Left lobe of liver (tissue), 2 donors: ENCODE data around the gene PBRM1. TPM values are rescaled to one million over a fixed set of nuclear protein-coding genes. Genes with fewer than 3 reads are reported as not detected.
A peak's percentile ranks its signal among the peaks of the same experiment; 100 is the strongest.
"Not testable (repeated sequence)": the region's sequence is repeated elsewhere in the genome, so short reads cannot be mapped to it uniquely, and the experiment has no call there.

Experiments
- ATAC-seq: fragments of 200-7000 bp; cut with Tn5 transposase; one replicate; pipeline ENCODE4 v1.9.1; 2020; ENCODE audit warnings: mild to moderate bottlenecking, moderate library complexity
- DNase-seq: peaks from one replicate; pipeline ENCODE4 v3.0.0-alpha.2; 2020; ENCODE audit warnings: low spot score
- total RNA-seq: library from RNA; stranded (reverse); gene quantifications from one replicate; pipeline ENCODE4 v1.2.1, GENCODE V29; 2021
- donor health status: DM: no; HTN: no; CAD: no; lungs with moderate emphysema.
- donor health status: DM: no; HTN: yes; CAD: no.

Gene PBRM1
- total RNA-seq, 1 donor from 2014 or later: 15.3 TPM

- DNase-seq (no peak), ATAC-seq (peak; percentile 34)
Measured at GRCh38 chr3:52537165-52537620, 148.5 kb downstream of the PBRM1 start.

- ATAC-seq (peak; percentile 88), DNase-seq (peak; percentile 99)
Measured at GRCh38 chr3:52536369-52537164, 149.1 kb downstream of the PBRM1 start, which contains the start of gene UQCC5. Gene UQCC5 (plus strand): TSS chr3:52536605. CDS start chr3:52536756, 151 bp downstream.

- ATAC-seq: no peak
Measured at GRCh38 chr3:52536112-52536368, 149.7 kb downstream of the PBRM1 start.

DNA sequence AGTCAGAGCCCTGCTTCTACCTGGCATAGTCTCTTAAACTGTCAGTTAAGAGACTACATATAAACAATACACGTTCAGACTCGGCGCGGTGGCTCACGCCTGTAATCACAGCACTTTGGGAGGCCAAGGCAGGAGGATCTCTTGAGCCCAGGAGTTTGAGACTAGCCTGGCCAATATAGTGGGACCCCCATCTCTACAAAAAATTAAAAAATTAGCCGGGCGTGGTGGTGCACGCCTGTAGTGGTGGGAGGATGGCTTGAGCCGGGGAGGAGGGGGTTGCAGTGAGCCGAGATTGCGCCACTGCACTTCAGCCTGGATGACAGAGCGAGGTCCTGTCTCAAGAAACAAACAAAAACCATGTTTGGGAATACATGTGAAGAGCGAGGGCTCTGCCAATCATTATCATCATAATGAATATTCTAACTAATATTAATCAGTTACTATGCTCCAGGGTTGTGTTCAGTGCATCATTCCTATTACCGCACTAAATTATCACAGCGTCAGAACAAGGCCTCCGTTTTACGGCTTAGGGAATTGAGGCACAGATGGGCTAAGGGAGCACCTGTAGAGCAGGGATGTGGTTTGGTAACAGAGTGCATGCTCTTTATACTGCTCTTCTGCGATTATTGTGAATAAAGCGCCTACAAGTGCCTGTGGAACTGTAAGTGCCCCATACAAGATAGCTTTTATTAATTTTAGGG lies 150.2 kb downstream of the PBRM1 start:
- ATAC-seq: no peak
- DNase-seq: no peak

More at GRCh38 chr3:52536112-52536368, 149.7 kb downstream of the PBRM1 start:
- DNase-seq: no peak

- ATAC-seq (no peak), DNase-seq (peak; percentile 48)
Measured at GRCh38 chr3:52534281-52535183, 151.2 kb downstream of the PBRM1 start.

GRCh38 chr3:52533623-52534280 lies 152.0 kb downstream of the PBRM1 start, which contains the start of gene NT5DC2:
Gene NT5DC2 (minus strand): TSS chr3:52533857. CDS start chr3:52533737, 120 bp downstream.
- DNase-seq (peak; percentile 60), ATAC-seq (peak; percentile 27)

DNA sequence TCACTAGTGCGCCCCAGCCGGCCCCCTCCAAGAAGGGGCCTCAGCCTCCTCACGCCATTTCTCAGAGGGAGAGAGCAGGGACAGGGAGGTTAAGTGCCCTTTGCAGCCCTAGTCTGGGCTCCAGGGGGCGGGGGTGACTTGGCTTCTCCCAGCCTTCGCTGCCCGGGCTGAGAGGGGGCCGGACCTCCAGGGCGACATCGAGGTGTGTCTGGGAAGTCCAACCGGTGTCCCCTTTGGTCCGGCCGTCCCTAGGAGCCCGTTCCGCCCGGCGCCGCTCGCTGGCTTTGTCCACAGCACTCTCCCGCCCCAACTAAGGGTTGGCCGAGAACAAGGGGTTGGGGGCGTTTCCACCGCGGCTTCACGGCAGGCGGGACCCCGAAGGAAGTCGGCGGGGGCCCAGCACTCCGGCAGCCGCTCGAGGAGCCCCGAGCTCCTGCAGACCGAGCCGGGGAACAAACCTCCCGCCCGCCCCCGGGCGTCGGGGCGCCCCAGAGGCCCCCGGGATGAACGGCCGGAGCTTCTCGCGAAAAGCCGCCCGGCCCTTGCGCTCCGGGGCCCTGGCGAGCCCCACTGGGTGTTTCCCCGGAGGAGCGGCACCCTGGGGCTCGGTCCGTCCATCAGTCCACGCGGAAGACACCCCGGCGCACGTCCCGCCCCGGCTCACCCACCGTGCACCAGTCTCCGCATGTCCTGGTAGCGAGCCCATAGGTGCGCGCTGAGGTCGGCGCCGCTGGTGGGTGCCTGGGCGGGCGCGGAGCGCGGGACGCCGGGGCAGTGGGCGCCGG lies 152.7 kb downstream of the PBRM1 start:
- peak; percentile 49 for DNase-seq
- no peak for ATAC-seq

- DNase-seq (peak; percentile 45), ATAC-seq (no peak)
Measured at GRCh38 chr3:52532517-52532837, 153.2 kb downstream of the PBRM1 start.

DNA sequence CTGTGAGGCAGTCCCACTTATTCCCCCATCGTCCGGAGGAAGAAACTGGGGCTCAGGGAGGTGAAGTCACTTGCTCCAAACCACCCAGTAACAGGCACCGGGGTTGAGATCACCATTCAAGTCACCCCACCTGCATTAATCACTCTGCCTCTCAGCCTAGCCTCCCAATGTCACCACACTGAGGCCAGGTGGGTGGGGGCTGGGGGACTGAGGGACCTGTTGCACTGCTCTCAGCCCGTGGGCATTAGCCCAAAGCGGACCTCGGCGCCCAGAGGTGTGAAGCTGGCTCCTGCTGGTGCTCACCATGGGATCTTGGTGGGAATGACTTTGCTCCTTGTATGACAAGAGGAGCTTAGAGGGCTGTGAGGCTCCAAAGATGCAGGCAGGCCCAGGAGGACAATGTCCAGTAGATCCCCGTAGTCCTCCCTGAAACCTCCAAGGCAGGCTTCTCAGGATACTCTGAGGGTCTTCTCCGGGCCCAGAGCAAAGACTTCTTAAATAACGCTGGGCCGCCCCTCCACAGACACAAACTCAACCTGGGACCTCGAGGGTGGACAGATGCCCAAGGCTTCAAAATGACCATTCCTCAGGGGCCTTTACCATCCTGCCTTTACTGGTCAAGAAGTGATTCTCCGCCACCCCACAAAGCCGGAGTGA lies 153.7 kb downstream of the PBRM1 start:
- no peak for ATAC-seq
- DNase-seq: no peak

DNA sequence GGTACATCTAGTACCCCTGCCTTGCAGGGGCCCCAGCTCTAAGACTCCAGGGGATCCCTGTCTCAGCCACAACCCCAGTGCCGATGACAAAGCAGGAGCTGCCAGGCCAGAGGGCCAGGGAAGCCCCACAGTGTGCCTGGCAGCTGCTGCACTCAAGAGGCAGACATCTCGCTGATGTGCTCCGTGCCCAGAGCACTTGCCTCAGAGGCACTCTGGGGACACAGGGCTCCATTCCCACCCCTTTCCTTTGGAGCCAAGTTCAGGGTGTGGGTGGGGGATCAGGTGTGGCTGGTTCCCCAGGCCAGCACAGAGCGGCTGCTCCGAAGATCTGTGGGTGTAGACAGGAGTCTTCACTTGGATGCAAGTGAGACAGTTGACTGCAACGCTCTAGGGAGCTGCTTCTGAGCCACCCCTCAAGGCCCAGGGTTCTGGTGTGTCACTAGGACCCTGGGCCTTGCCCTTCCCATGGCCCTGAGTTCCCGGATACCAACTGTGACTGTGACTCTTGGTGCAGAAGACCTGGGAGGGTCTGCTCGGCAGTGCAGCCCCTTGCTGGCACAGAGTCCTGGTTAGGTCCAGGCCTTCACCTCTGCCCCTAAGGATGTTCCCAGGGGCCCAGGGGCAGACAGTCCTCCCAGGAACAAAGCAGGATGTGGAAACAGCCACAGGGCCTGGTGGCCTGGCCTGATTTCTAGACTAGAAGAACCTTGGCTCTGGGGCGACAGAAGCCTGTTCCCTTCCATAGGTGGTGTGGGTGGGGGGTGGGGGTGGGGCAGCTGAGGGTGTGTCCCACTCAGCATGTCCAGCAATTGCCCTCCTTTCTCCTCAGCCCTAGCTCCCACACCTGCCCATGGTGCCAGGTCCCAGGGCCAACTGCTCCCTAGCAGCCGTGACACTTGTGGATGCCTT lies 154.5 kb downstream of the PBRM1 start:
- no peak for DNase-seq
- ATAC-seq: no peak

DNA sequence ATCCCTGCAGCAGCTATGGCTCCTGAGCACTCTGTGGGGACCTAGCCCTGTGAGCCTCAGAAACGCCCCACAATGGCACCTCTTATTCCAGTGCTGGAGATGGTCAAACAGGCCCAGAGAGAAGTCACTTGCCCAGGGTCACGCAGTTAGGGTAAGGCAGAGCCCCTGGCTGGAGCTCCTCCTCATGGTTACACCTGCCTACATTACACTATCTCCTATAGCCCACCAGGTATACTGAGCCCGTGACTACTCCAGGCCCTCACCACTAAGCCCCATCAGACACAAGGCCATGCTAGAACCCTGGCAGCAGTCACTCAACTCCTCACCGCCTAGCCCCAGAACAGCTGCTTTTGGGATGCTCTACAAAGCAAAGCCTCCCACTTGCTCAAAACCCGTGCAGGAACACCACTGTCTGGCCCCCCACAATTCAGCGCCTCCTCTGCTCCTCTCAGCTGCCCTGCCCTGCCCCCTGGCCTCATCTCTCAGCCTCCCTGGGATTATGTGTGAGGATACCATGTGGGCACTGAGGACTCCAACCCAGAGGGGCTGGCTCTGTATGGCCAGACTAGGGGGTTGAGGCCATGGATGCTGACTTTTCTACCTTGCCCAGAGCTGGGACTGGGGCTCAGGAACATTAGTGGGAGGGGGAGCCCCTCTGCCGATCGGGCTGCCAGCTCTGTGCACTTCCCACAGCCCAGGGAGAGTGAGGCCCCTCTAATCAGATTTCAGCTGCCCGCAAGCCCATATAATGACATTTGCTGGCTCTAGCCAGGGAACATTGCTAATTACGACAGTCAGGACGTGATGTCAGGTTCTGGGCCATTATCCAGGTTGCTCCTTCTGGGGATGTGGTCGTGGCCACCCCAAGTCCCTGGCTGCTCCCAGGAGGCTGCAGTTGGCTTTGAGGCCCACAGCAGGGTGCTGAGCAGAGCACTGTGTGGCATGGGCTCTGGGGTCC lies 156.1 kb downstream of the PBRM1 start:
- DNase-seq (no peak), ATAC-seq (no peak)

GRCh38 chr3:52528586-52529375 lies 156.9 kb downstream of the PBRM1 start:
- ATAC-seq: no peak
- no peak for DNase-seq

GRCh38 chr3:52527732-52528585 lies 157.8 kb downstream of the PBRM1 start:
- DNase-seq (no peak), ATAC-seq (no peak)

DNA sequence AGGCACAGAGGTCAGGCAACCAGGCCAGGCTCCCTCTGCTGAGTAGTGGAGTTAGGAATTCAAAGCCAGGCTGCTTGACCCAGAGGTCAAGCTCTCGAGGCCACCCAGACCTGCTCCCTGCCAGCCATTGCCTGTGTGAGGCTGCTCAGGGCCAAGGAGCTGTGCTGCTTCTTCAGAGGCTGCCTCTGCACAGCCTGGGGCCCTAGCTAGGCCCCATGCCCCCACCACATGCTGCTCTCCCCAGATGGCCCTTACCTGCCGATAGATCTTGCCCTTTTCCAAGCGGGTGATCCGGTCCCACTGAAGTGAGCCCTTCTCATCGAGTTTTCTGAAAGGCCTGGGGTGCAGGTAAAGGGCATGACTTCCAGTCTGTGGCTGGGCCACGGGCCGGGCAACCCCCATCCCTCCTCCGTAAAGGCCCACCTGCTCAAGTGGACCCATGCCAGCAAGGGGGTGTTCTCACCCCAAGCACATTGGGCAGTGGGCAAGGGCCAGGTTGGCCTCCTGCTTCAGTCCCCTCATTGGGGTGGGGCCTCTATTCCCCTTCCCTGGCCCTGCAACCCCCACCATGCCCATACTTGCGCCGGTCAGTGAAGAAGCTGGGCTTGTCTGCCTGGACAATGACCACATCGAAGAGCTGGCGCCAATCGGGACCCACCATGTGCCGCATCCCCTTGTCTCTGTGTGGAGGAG lies 158.5 kb downstream of the PBRM1 start:
- ATAC-seq: peak; percentile 18
- no peak for DNase-seq

GRCh38 chr3:52526671-52527038 lies 159.1 kb downstream of the PBRM1 start:
- ATAC-seq, DNase-seq: not testable (repeated sequence)
